ENCODE results near the gene PSMB11.

Gene PSMB11

DNA sequence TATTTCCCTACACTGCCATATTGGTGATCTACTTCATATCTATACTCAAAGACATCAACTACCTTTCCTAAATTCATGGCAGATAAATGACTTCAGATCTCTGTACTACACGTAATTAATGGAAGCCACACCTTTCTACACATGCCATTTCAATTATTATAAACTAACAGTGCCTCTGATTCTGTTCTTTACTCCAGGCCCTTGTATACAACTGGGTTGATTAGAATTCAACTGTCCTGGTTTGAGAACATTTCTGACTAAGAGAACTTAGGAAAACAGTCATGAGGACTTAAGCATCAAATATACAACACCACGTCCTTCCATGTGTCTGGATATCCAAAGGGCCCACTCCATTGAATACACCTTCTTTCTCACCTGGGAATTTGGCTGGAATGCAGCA, 51.1 kb downstream of the PSMB11 start:
- no peaks in the 10 kb centered on the region for H3K27me3 ChIP-seq (ENCODE audit: insufficient read depth, low read length)
- peaks cover 30% of the 10 kb centered on the region for H3K79me2 ChIP-seq (ENCODE audit: insufficient read depth, low read length)
- no peaks in the 10 kb centered on the region for H3K9me3 ChIP-seq (ENCODE audit: low read length)
- H3K36me3 ChIP-seq (ENCODE audit: insufficient read depth, low read length) = peaks cover 69% of the 10 kb centered on the region
- H3K9ac ChIP-seq (ENCODE audit: low read length) = peak overlapping the region; percentile 9; the same call in 1 of the 2 replicates
- H4K20me1 ChIP-seq (ENCODE audit: insufficient read depth, low read length) = no peaks in the 10 kb centered on the region
- H3K4me3 ChIP-seq (ENCODE audit: low read depth, low read length, poor library complexity, severe bottlenecking) = peak overlapping the region; percentile 73
- H3F3A ChIP-seq (ENCODE audit: insufficient read depth, low read length) = no peaks in the 10 kb centered on the region
- H3K4me2 ChIP-seq (ENCODE audit: low read length) = peak overlapping the region; percentile 93
- H3K27ac ChIP-seq (ENCODE audit: low read depth, low read length, poor library complexity, severe bottlenecking) = no peak overlapping the region
- H2AFZ ChIP-seq (ENCODE audit: low read length) = no peak overlapping the region
- H3K9me2 ChIP-seq (ENCODE audit: low read depth, low read length) = no peaks in the 10 kb centered on the region
- peaks cover 25% of the 10 kb centered on the region for H3K4me1 ChIP-seq (ENCODE audit: insufficient read depth, low read length, severe bottlenecking)
- no peak for TF ChIP-seq EZH2 (IDR thresholded peaks at IDR 0.05; ENCODE audit: borderline replicate concordance, low read length)
- TF ChIP-seq, protein P1, sequence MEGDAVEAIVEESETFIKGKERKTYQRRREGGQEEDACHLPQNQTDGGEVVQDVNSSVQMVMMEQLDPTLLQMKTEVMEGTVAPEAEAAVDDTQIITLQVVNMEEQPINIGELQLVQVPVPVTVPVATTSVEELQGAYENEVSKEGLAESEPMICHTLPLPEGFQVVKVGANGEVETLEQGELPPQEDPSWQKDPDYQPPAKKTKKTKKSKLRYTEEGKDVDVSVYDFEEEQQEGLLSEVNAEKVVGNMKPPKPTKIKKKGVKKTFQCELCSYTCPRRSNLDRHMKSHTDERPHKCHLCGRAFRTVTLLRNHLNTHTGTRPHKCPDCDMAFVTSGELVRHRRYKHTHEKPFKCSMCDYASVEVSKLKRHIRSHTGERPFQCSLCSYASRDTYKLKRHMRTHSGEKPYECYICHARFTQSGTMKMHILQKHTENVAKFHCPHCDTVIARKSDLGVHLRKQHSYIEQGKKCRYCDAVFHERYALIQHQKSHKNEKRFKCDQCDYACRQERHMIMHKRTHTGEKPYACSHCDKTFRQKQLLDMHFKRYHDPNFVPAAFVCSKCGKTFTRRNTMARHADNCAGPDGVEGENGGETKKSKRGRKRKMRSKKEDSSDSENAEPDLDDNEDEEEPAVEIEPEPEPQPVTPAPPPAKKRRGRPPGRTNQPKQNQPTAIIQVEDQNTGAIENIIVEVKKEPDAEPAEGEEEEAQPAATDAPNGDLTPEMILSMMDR (IDR thresholded peaks at IDR 0.05; ENCODE audit: low read length) = no peak

DNA sequence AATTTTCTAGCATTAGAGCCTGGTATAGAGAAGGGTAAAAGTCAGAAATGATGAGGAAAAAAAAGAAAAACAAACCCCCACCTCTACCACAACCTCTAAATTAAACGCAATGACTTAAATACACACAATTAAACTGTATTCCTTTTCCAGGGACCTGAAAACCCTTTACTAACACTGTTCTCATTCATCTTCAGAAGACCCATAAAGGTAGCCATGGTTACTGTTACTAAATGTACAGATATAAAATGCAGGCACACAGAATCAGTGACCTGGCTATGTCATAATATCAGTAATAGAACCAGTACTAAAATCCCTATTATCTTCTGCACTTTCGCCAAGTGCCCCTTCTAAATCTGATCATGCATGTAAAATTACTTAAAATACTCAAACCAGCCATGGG, 51.5 kb downstream of the PSMB11 start:
- no peak overlapping the region for H3K27ac ChIP-seq (ENCODE audit: low read depth, low read length, poor library complexity, severe bottlenecking)
- no peaks in the 10 kb centered on the region for H4K20me1 ChIP-seq (ENCODE audit: insufficient read depth, low read length)
- no peak overlapping the region for H2AFZ ChIP-seq (ENCODE audit: low read length)
- H3K9me2 ChIP-seq (ENCODE audit: low read depth, low read length) = no peaks in the 10 kb centered on the region
- H3K4me3 ChIP-seq (ENCODE audit: low read depth, low read length, poor library complexity, severe bottlenecking) = peak overlapping the region; percentile 73
- no peaks in the 10 kb centered on the region for H3K27me3 ChIP-seq (ENCODE audit: insufficient read depth, low read length)
- no peak for TF ChIP-seq EZH2 (IDR thresholded peaks at IDR 0.05; ENCODE audit: borderline replicate concordance, low read length)
- TF ChIP-seq, protein P1 (IDR thresholded peaks at IDR 0.05; ENCODE audit: low read length) = no peak
- peaks cover 69% of the 10 kb centered on the region for H3K36me3 ChIP-seq (ENCODE audit: insufficient read depth, low read length)
- H3K4me2 ChIP-seq (ENCODE audit: low read length) = peak overlapping the region; percentile 93
- H3K9me3 ChIP-seq (ENCODE audit: low read length) = no peaks in the 10 kb centered on the region
- H3F3A ChIP-seq (ENCODE audit: insufficient read depth, low read length) = no peaks in the 10 kb centered on the region
- H3K79me2 ChIP-seq (ENCODE audit: insufficient read depth, low read length) = peaks cover 30% of the 10 kb centered on the region
- H3K9ac ChIP-seq (ENCODE audit: low read length) = peak overlapping the region; percentile 83
- peaks cover 25% of the 10 kb centered on the region for H3K4me1 ChIP-seq (ENCODE audit: insufficient read depth, low read length, severe bottlenecking)

Measured in OCI-LY1 (cell line).